ENCODE measurements around the gene CRYBG3. TPM values are rescaled to one million over a fixed set of nuclear protein-coding genes. Genes with fewer than 3 reads are reported as not detected.

CRYBG3 gene
- total RNA-seq, 3 donors from 2014 or later (not counting 1 experiment from before 2014, with no cell fraction given), result 1.1 to 2.4 (median 1.8) TPM

GRCh38 chr3:97871801-97872524, 50.2 kb downstream of the CRYBG3 start:
- 72% methylated on average over 6 of the region's 6 CpGs for WGBS (ENCODE audit: insufficient coverage)
- TF ChIP-seq, protein P1, sequence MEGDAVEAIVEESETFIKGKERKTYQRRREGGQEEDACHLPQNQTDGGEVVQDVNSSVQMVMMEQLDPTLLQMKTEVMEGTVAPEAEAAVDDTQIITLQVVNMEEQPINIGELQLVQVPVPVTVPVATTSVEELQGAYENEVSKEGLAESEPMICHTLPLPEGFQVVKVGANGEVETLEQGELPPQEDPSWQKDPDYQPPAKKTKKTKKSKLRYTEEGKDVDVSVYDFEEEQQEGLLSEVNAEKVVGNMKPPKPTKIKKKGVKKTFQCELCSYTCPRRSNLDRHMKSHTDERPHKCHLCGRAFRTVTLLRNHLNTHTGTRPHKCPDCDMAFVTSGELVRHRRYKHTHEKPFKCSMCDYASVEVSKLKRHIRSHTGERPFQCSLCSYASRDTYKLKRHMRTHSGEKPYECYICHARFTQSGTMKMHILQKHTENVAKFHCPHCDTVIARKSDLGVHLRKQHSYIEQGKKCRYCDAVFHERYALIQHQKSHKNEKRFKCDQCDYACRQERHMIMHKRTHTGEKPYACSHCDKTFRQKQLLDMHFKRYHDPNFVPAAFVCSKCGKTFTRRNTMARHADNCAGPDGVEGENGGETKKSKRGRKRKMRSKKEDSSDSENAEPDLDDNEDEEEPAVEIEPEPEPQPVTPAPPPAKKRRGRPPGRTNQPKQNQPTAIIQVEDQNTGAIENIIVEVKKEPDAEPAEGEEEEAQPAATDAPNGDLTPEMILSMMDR (IDR thresholded peaks at IDR 0.05), result no peak
- Histone ChIP-seq H3K9me3 (ENCODE audit: control insufficient read depth, insufficient read depth, low read length) (no peaks in the 10 kb centered on the region), H3K36me3 (ENCODE audit: control insufficient read depth, insufficient read depth, low read length) (no peaks in the 10 kb centered on the region), H3K4me1 (ENCODE audit: control insufficient read depth, insufficient read depth, low read length) (no peaks in the 10 kb centered on the region), H3K27ac (ENCODE audit: low read length) (peak overlapping the region; percentile 16), H3K4me3 (ENCODE audit: low read length) (no peak overlapping the region), H3K27me3 (ENCODE audit: control insufficient read depth, insufficient read depth, low read length) (no peaks in the 10 kb centered on the region)
- Mint-ChIP-seq H3K27me3 (ENCODE audit: low read depth in 2 of 2) (peaks cover 9 to 26% of the 10 kb centered on the region in 2 donors), H3K27ac (peak overlapping the region; percentile 52 to 83), H3K4me1 (peaks cover 9% of the 10 kb centered on the region in 2 donors), H3K4me3 (peak overlapping the region; percentile 7), H3K9me3 (no peaks in the 10 kb centered on the region), H3K36me3 (no peaks in the 10 kb centered on the region)
- intact Hi-C loops (cut with micrococcal nuclease), result no loop called here
- DNase-seq, result peak in 1 of 2 donors; percentile 25
- peak; percentile 17 to 83 (median 69) for ATAC-seq

- intact Hi-C loops (cut with micrococcal nuclease), result no loop called here
- Histone ChIP-seq H3K36me3 (ENCODE audit: control insufficient read depth, insufficient read depth, low read length) (no peaks in the 10 kb centered on the region), H3K27ac (ENCODE audit: low read length) (peak overlapping the region; percentile 7), H3K27me3 (ENCODE audit: control insufficient read depth, insufficient read depth, low read length) (no peaks in the 10 kb centered on the region), H3K9me3 (ENCODE audit: control insufficient read depth, insufficient read depth, low read length) (no peaks in the 10 kb centered on the region), H3K4me3 (ENCODE audit: low read length) (no peak overlapping the region), H3K4me1 (ENCODE audit: control insufficient read depth, insufficient read depth, low read length) (no peaks in the 10 kb centered on the region)
- peak overlapping the region; percentile 52 to 83 for H3K27ac Mint-ChIP-seq
- TF ChIP-seq, protein P1 (IDR thresholded peaks at IDR 0.05), result no peak
- no peaks in the 10 kb centered on the region for H3K9me3 Mint-ChIP-seq
- H3K36me3 Mint-ChIP-seq, result no peaks in the 10 kb centered on the region
- no peak for DNase-seq
- H3K27me3 Mint-ChIP-seq (ENCODE audit: low read depth in 2 of 2), result peaks cover 9 to 30% of the 10 kb centered on the region in 2 donors
- peaks cover 9% of the 10 kb centered on the region in 2 donors for H3K4me1 Mint-ChIP-seq
- peak in 1 of 3 donors; percentile 23 for ATAC-seq
- H3K4me3 Mint-ChIP-seq, result no peak overlapping the region
- WGBS (ENCODE audit: insufficient coverage), result 93% methylated on average over 1 of the region's 1 CpG
Measured at GRCh38 chr3:97872525-97873042, 50.8 kb downstream of the CRYBG3 start.

DNA sequence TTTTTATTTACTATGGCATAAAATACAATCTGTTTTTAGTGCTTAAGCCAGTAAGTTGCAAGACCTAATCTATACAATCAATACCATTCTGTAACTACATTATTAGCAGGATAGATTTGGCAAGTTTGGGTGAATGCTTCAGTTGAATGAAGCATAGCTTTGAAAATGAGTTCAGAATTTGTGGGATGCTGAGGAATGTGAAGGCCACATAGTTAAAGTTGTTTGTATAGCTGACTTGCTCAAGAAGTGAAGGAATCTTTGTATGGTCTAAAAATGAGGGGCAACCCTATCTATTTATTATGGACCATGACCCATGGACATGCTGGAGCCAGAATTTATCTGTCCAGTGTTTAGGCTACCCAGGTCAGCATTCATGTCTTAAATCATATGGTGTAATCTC, 58.5 kb downstream of the CRYBG3 start:
- Histone ChIP-seq H3K27ac (ENCODE audit: low read length) (no peak overlapping the region), H3K9me3 (ENCODE audit: control insufficient read depth, insufficient read depth, low read length) (no peaks in the 10 kb centered on the region), H3K4me3 (ENCODE audit: low read length) (no peak overlapping the region), H3K27me3 (ENCODE audit: control insufficient read depth, insufficient read depth, low read length) (no peaks in the 10 kb centered on the region), H3K4me1 (ENCODE audit: control insufficient read depth, insufficient read depth, low read length) (peaks cover 4% of the 10 kb centered on the region), H3K36me3 (ENCODE audit: control insufficient read depth, insufficient read depth, low read length) (no peaks in the 10 kb centered on the region)
- Mint-ChIP-seq H3K36me3 (no peaks in the 10 kb centered on the region), H3K9me3 (no peaks in the 10 kb centered on the region), H3K4me1 (peaks cover 5 to 10% of the 10 kb centered on the region in 2 donors), H3K27ac (no peak overlapping the region), H3K4me3 (no peak overlapping the region), H3K27me3 (ENCODE audit: low read depth in 2 of 2) (peaks cover 9 to 22% of the 10 kb centered on the region in 2 donors)
- intact Hi-C loops (cut with micrococcal nuclease), result no loop called here
- TF ChIP-seq, protein P1 (IDR thresholded peaks at IDR 0.05), result no peak
- DNase-seq, result no peak
- no peak for ATAC-seq
